ENCODE results near the gene THPO. TPM values are rescaled to one million over a fixed set of nuclear protein-coding genes. Genes with fewer than 3 reads are reported as not detected.
A peak's percentile ranks its signal among the peaks of the same experiment; 100 is the strongest.

THPO gene
- total and polyA plus RNA-seq, 4 donors: 3.9 to 14.4 (median 8.9) TPM

- H3K9me3 ChIP-seq (ENCODE audit: control insufficient read depth in 4 of 4, low read length in 3 of 4): no peaks in the 10 kb centered on the region
- H3K27me3 ChIP-seq (ENCODE audit: control insufficient read depth in 4 of 4, insufficient read depth in 4 of 4, low read length in 3 of 4): no peaks in the 10 kb centered on the region
- H3K27ac ChIP-seq (ENCODE audit: low read depth in 1 of 2, low read length in 2 of 2): no peak overlapping the region
- peaks cover 1 to 27% (median 12%) of the 10 kb centered on the region in 4 donors for H3K36me3 ChIP-seq (ENCODE audit: control insufficient read depth in 4 of 4, insufficient read depth in 3 of 4, low read depth in 1 of 4, low read length in 3 of 4)
- TF ChIP-seq SP1 (IDR thresholded peaks at IDR 0.05) (no peak), HNF4G (IDR thresholded peaks at IDR 0.05) (no peak), CTCF (IDR thresholded peaks at IDR 0.05; ENCODE audit: low read depth, low read length, missing input control) (no peak), RAD21 (IDR thresholded peaks at IDR 0.05) (no peak)
- WGBS: 85% methylated on average over 8 of the region's 8 CpGs
- DNase-seq (ENCODE audit: low spot score): no peak
- H3K4me1 ChIP-seq (ENCODE audit: control insufficient read depth in 4 of 4, insufficient read depth in 4 of 4, low read length in 3 of 4): peaks cover 0 to 13% (median 6%) of the 10 kb centered on the region in 4 donors
- H3K9ac ChIP-seq (ENCODE audit: low read depth in 1 of 2, low read length in 2 of 2): no peak overlapping the region
- no peak overlapping the region for H3K4me3 ChIP-seq (ENCODE audit: low read depth in 1 of 3, low read length in 3 of 3)
Observed at GRCh38 chr3:184339001-184339400, 39.0 kb downstream of the THPO start.

DNA sequence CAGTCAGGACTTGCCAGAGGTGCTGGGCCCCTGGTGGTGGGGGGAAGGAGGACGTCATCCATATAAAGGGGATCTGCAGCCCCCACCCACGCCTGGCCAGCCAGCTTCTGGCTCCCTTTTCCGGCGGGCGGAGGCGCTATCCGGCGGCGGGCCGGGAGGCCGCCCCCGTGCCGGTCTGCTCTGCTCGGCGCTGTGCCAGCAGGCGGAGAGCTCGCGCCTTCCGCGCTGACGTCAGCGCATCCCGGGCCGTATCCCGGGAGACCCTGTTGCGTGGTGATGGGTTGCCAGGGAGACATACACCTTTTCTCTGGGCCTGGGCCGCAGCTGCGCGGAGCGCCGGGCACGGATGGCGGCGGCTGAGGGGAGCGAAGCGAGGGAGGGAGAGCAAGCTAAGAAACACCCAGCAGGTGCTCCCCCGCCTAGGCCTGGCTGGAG is 39.5 kb downstream of the THPO start:
- 61% methylated on average over 37 of the region's 37 CpGs for WGBS
- Histone ChIP-seq H3K9ac (ENCODE audit: low read depth in 1 of 2, low read length in 2 of 2) (no peak overlapping the region), H3K9me3 (ENCODE audit: control insufficient read depth in 4 of 4, low read length in 3 of 4) (no peaks in the 10 kb centered on the region), H3K27me3 (ENCODE audit: control insufficient read depth in 4 of 4, insufficient read depth in 4 of 4, low read length in 3 of 4) (no peaks in the 10 kb centered on the region), H3K27ac (ENCODE audit: low read depth in 1 of 2, low read length in 2 of 2) (peak overlapping the region in 1 of 2 donors; percentile 23), H3K36me3 (ENCODE audit: control insufficient read depth in 4 of 4, insufficient read depth in 3 of 4, low read depth in 1 of 4, low read length in 3 of 4) (peaks cover 5 to 31% (median 17%) of the 10 kb centered on the region in 4 donors), H3K4me3 (ENCODE audit: low read depth in 1 of 3, low read length in 3 of 3) (no peak overlapping the region), H3K4me1 (ENCODE audit: control insufficient read depth in 4 of 4, insufficient read depth in 4 of 4, low read length in 3 of 4) (peaks cover 0 to 13% (median 6%) of the 10 kb centered on the region in 4 donors)
- no peak for DNase-seq (ENCODE audit: low spot score)
- TF ChIP-seq HNF4A (conservative IDR thresholded peaks at IDR 0.05) (no peak), RXRA (IDR thresholded peaks at IDR 0.05) (no peak), MAX (IDR thresholded peaks at IDR 0.05) (no peak), YY1 (IDR thresholded peaks at IDR 0.05) (no peak), RAD21 (IDR thresholded peaks at IDR 0.05) (no peak), JUND (IDR thresholded peaks at IDR 0.05) (no peak), CTCF (IDR thresholded peaks at IDR 0.05; ENCODE audit: low read depth, low read length, missing input control) (no peak), FOXA2 (IDR thresholded peaks at IDR 0.05) (no peak), SP1 (IDR thresholded peaks at IDR 0.05) (no peak), REST (IDR thresholded peaks at IDR 0.05) (no peak)
- TF ChIP-seq, protein P1, sequence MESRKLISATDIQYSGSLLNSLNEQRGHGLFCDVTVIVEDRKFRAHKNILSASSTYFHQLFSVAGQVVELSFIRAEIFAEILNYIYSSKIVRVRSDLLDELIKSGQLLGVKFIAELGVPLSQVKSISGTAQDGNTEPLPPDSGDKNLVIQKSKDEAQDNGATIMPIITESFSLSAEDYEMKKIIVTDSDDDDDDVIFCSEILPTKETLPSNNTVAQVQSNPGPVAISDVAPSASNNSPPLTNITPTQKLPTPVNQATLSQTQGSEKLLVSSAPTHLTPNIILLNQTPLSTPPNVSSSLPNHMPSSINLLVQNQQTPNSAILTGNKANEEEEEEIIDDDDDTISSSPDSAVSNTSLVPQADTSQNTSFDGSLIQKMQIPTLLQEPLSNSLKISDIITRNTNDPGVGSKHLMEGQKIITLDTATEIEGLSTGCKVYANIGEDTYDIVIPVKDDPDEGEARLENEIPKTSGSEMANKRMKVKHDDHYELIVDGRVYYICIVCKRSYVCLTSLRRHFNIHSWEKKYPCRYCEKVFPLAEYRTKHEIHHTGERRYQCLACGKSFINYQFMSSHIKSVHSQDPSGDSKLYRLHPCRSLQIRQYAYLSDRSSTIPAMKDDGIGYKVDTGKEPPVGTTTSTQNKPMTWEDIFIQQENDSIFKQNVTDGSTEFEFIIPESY (IDR thresholded peaks at IDR 0.05): no peak
- TF ChIP-seq, protein P2, sequence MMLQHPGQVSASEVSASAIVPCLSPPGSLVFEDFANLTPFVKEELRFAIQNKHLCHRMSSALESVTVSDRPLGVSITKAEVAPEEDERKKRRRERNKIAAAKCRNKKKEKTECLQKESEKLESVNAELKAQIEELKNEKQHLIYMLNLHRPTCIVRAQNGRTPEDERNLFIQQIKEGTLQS (IDR thresholded peaks at IDR 0.05): no peak

Measured in liver (tissue), 9 donors.